H1 (cell line): ENCODE measurements around the gene ZNF423. TPM values are rescaled to one million over a fixed set of nuclear protein-coding genes. Genes with fewer than 3 reads are reported as not detected.

Experiments
- BCL11A ChIP-seq, 2 experiments: IDR thresholded peaks; one replicate each; pipeline ENCODE4 v1.6.1; 2011; ENCODE audit warnings: low read depth in 2 of 2, low read length in 2 of 2, mild to moderate bottlenecking in 2 of 2
- FOSL1 ChIP-seq: IDR thresholded peaks from 2 replicates; pipeline ENCODE4 v1.6.1; 2011; ENCODE audit warnings: mild to moderate bottlenecking, low read depth, low read length, moderate library complexity; ENCODE audit not compliant: insufficient read depth
- polyA plus RNA-seq, 7 experiments: library from polyadenylated mRNA; depleted of rRNA in 3 of 7; stranded (reverse) in 5 of 7; unstranded in 2 of 7; fragments of >200 nt in 5 of 7; fragments of 200-250 nt in 2 of 7; gene quantifications; 1 replicate in 5 of 7; 2 replicates in 1 of 7; 4 replicates in 1 of 7; pipeline versions ENCODE4 v1.2.1 to v1.2.3, GENCODE V29; 2011 to 2013; ENCODE audit warnings: missing spikeins in 2 of 7, mixed read lengths in 2 of 7
- total RNA-seq: library from RNA; stranded (reverse); fragmentation: NEBNext Ultra II Directional; extraction: Animal tissue kit (Norgen Biotek cat#: 25700); gene quantifications from 2 replicates; pipeline ENCODE4 v1.2.1, GENCODE V29; 2021

The ZNF423 gene
- total and polyA plus RNA-seq, 2 of the 8 experiments (the other 6 are each of a cell fraction or from before 2014, with no cell fraction given), result 38.2 to 52.3 TPM

- TF ChIP-seq FOSL1 (no peak), BCL11A (IDR thresholded peaks at IDR 0.05; ENCODE audit: low read depth in 2 of 2, low read length in 2 of 2) (no peak)
Measured at GRCh38 chr16:49785970-49786369, 69.9 kb downstream of the ZNF423 start (continued).
